Neural cell (in vitro differentiated cells): ENCODE results near the gene RAB11FIP4. TPM values are rescaled to one million over a fixed set of nuclear protein-coding genes. Genes with fewer than 3 reads are reported as not detected.

Experiments used
- H2AFZ ChIP-seq: fragments of 200-600, 300-800 bp; sonication (generic), shearing (Covaris generic); 2 replicates; pipeline ENCODE4 v1.6.0; 2014; ENCODE audit warnings: low read depth, mild to moderate bottlenecking, antibody characterized with exemption, low read length, moderate library complexity
- H3F3A ChIP-seq: fragments of 200-600 bp; shearing (Covaris generic); 2 replicates; pipeline ENCODE4 v1.6.1; 2016; ENCODE audit warnings: mild to moderate bottlenecking, moderate library complexity, mixed read lengths, antibody characterized with exemption, low read length; ENCODE audit not compliant: insufficient read depth, poor library complexity, severe bottlenecking
- H3K27ac ChIP-seq: fragments of 200-600, 300-800 bp; sonication (generic), shearing (Covaris generic); 2 replicates; pipeline ENCODE4 v1.5.1; 2014; ENCODE audit warnings: mild to moderate bottlenecking, low read length, moderate library complexity
- H3K27me3 ChIP-seq: fragments of 300-800, 200-600 bp; sonication (generic), shearing (Covaris generic); 2 replicates; pipeline ENCODE4 v1.6.0; 2014; ENCODE audit warnings: mild to moderate bottlenecking, low read depth, low read length, moderate library complexity; ENCODE audit not compliant: insufficient read depth
- H3K36me3 ChIP-seq: fragments of 300-800, 200-600 bp; sonication (generic), shearing (Covaris generic); 2 replicates; pipeline ENCODE4 v1.5.1; 2014; ENCODE audit warnings: mild to moderate bottlenecking, antibody characterized with exemption, low read length, moderate library complexity; ENCODE audit not compliant: insufficient read depth
- H3K4me2 ChIP-seq: fragments of 300-800, 200-600 bp; sonication (generic), shearing (Covaris generic); 2 replicates; pipeline ENCODE4 v1.6.0; 2014; ENCODE audit warnings: mild to moderate bottlenecking, low read length
- H3K4me3 ChIP-seq: fragments of 300-800, 200-600 bp; sonication (generic), shearing (Covaris generic); 2 replicates; pipeline ENCODE4 v1.5.1; 2014; ENCODE audit warnings: mild to moderate bottlenecking, low read length, moderate library complexity
- H3K79me2 ChIP-seq: fragments of 200-600 bp; shearing (Covaris generic); replicated peaks from 2 replicates; pipeline ENCODE4 v1.6.0; 2014; ENCODE audit warnings: mild to moderate bottlenecking, low read length, moderate library complexity; ENCODE audit not compliant: insufficient read depth
- H3K9ac ChIP-seq: fragments of 300-800, 200-600 bp; sonication (generic), shearing (Covaris generic); 2 replicates; pipeline ENCODE4 v1.6.1; 2016; ENCODE audit warnings: mild to moderate bottlenecking, low read length, mixed read lengths
- H3K9me2 ChIP-seq: fragments of 200-600 bp; shearing (Covaris generic); 2 replicates; pipeline ENCODE4 v1.6.1; 2016; ENCODE audit warnings: mild to moderate bottlenecking, low read length, mixed read lengths; ENCODE audit not compliant: insufficient read depth
- H3K9me3 ChIP-seq: fragments of 200-600, 300-800 bp; sonication (generic), shearing (Covaris generic); 2 replicates; pipeline ENCODE4 v1.6.1; 2016; ENCODE audit warnings: mild to moderate bottlenecking, mixed run types, low read length, moderate library complexity, mixed read lengths
- H4K20me1 ChIP-seq: fragments of 200-600 bp; shearing (Covaris generic); 2 replicates; pipeline ENCODE4 v1.6.1; 2016; ENCODE audit warnings: mild to moderate bottlenecking, mixed run types; ENCODE audit not compliant: insufficient read depth
- CTCF ChIP-seq: fragments of 450-650 bp; IDR thresholded peaks from 2 replicates; pipeline ENCODE4 v1.5.1; 2014; ENCODE audit warnings: antibody characterized with exemption, mild to moderate bottlenecking, moderate library complexity; ENCODE audit not compliant: poor library complexity, severe bottlenecking
- EP300 ChIP-seq: fragments of 450-650 bp; conservative IDR thresholded peaks from 2 replicates; pipeline ENCODE4 v1.6.1; 2014; ENCODE audit warnings: antibody characterized with exemption, mild to moderate bottlenecking, moderate library complexity; ENCODE audit not compliant: poor library complexity, severe bottlenecking
- EZH2 ChIP-seq: fragments of 200-600, 300-800 bp; shearing (Covaris generic), sonication (generic); IDR thresholded peaks from 2 replicates; pipeline ENCODE4 v1.6.1; 2014; ENCODE audit warnings: antibody characterized with exemption, low read length, borderline replicate concordance, mild to moderate bottlenecking; ENCODE audit not compliant: insufficient read depth, poor library complexity, severe bottlenecking
- MXI1 ChIP-seq: fragments of 450-650 bp; conservative IDR thresholded peaks from 2 replicates; pipeline ENCODE4 v1.6.1; 2014; ENCODE audit warnings: antibody characterized with exemption, mild to moderate bottlenecking; ENCODE audit not compliant: poor library complexity, severe bottlenecking
- POLR2AphosphoS5 ChIP-seq: IDR thresholded peaks from 2 replicates; pipeline ENCODE4 v1.6.1; 2012
- RAD21 ChIP-seq: fragments of 450-650 bp; conservative IDR thresholded peaks from 2 replicates; pipeline ENCODE4 v1.6.1; 2014; ENCODE audit warnings: antibody characterized with exemption, mild to moderate bottlenecking, moderate library complexity
- SMC3 ChIP-seq: fragments of 450-650 bp; conservative IDR thresholded peaks from 2 replicates; pipeline ENCODE4 v1.6.1; 2014; ENCODE audit warnings: antibody characterized with exemption, mild to moderate bottlenecking, moderate library complexity; ENCODE audit not compliant: poor library complexity
- TAF1 ChIP-seq: IDR thresholded peaks from 2 replicates; pipeline ENCODE4 v1.6.1; 2012; ENCODE audit warnings: low read depth
- polyA plus RNA-seq: library from polyadenylated mRNA; depleted of rRNA; stranded (reverse); fragments of >200 nt; gene quantifications from 2 replicates; pipeline ENCODE4 v1.2.3, GENCODE V29; 2014
- TF ChIP-seq, protein P1 (sequence below): IDR thresholded peaks from 2 replicates; pipeline ENCODE4 v1.6.1; 2012; ENCODE audit warnings: borderline replicate concordance

The RAB11FIP4 gene
- polyA plus RNA-seq, 1 donor from 2014 or later: 14.4 TPM

GRCh38 chr17:31532526-31532925 is 141.1 kb downstream of the RAB11FIP4 start:
- no peak overlapping the region for H2AFZ ChIP-seq
- H3K9me3 ChIP-seq: no peaks in the 10 kb centered on the region
- no peaks in the 10 kb centered on the region for H3K27me3 ChIP-seq
- H3K36me3 ChIP-seq: no peaks in the 10 kb centered on the region
- H3K27ac ChIP-seq: no peak overlapping the region
- H4K20me1 ChIP-seq: no peaks in the 10 kb centered on the region
- no peaks in the 10 kb centered on the region for H3F3A ChIP-seq
- TF ChIP-seq, protein P1, sequence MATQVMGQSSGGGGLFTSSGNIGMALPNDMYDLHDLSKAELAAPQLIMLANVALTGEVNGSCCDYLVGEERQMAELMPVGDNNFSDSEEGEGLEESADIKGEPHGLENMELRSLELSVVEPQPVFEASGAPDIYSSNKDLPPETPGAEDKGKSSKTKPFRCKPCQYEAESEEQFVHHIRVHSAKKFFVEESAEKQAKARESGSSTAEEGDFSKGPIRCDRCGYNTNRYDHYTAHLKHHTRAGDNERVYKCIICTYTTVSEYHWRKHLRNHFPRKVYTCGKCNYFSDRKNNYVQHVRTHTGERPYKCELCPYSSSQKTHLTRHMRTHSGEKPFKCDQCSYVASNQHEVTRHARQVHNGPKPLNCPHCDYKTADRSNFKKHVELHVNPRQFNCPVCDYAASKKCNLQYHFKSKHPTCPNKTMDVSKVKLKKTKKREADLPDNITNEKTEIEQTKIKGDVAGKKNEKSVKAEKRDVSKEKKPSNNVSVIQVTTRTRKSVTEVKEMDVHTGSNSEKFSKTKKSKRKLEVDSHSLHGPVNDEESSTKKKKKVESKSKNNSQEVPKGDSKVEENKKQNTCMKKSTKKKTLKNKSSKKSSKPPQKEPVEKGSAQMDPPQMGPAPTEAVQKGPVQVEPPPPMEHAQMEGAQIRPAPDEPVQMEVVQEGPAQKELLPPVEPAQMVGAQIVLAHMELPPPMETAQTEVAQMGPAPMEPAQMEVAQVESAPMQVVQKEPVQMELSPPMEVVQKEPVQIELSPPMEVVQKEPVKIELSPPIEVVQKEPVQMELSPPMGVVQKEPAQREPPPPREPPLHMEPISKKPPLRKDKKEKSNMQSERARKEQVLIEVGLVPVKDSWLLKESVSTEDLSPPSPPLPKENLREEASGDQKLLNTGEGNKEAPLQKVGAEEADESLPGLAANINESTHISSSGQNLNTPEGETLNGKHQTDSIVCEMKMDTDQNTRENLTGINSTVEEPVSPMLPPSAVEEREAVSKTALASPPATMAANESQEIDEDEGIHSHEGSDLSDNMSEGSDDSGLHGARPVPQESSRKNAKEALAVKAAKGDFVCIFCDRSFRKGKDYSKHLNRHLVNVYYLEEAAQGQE: no peak
- no peak for TF ChIP-seq RAD21
- no peak for TF ChIP-seq SMC3
- no peak for TF ChIP-seq EP300
- H3K9ac ChIP-seq: no peak overlapping the region
- no peaks in the 10 kb centered on the region for H3K79me2 ChIP-seq
- no peaks in the 10 kb centered on the region for H3K9me2 ChIP-seq
- H3K4me3 ChIP-seq: no peak overlapping the region
- no peak overlapping the region for H3K4me2 ChIP-seq

DNA sequence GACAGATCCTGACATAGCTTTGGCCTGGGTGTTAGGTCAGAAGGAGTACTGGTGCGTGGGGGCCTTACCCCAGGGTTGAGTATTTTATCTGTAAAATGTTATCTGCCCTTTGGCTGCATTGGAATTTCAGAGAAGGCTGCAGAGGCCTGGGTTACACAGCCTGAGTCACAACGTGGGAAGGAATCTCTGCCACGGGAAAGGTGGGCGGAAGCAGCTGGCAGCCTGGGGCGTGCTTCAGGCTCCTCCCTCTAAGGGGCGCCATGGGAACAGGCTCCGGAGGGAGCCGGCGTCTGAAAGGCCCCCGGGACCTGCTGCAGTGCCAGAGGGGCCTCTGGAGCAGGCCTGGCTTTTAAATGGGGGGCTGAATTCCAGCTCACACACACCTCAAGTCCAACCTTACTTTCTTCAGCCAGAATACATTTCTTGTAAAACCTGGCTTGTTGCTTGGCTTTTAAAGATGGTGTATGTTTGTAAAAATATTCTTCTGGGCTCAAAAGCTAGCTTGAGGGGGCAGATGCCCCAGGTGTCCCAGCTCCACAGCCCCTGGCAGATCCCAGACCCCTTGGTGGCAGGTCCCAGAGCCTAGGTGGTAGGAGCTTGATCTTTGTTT is 142.2 kb downstream of the RAB11FIP4 start:
- Histone ChIP-seq H4K20me1 (no peaks in the 10 kb centered on the region), H3K9me2 (no peaks in the 10 kb centered on the region), H3K4me3 (no peak overlapping the region), H3K9me3 (no peaks in the 10 kb centered on the region), H3K27ac (no peak overlapping the region), H3K79me2 (no peaks in the 10 kb centered on the region), H3K27me3 (no peaks in the 10 kb centered on the region), H3K36me3 (no peaks in the 10 kb centered on the region), H3F3A (no peaks in the 10 kb centered on the region), H2AFZ (no peak overlapping the region), H3K4me2 (no peak overlapping the region), H3K9ac (no peak overlapping the region)
- TF ChIP-seq EP300 (no peak), EZH2 (no peak), MXI1 (no peak), CTCF (no peak), RAD21 (no peak), POLR2AphosphoS5 (no peak), SMC3 (no peak), TAF1 (no peak)
- TF ChIP-seq, protein P1: no peak
